Skin of body (tissue), 3 donors: ENCODE measurements around the gene TAS2R39. TPM values are rescaled to one million over a fixed set of nuclear protein-coding genes. Genes with fewer than 3 reads are reported as not detected.

ENCODE experiments used
- DNase-seq: peaks from one replicate; lab custom pipeline; 2025; lab: John Stamatoyannopoulos, UW
- small RNA-seq: library from RNA; depleted of rRNA; stranded (forward); fragments of <200 nt; gene quantifications from one replicate; pipeline ENCODE3, GENCODE V24; 2014; ENCODE audit warnings: low replicate concordance
- total RNA-seq: library from RNA; depleted of rRNA; stranded (reverse); fragments of >200 nt; gene quantifications from one replicate; pipeline ENCODE4 v1.2.3, GENCODE V29; 2014

TAS2R39 gene
- total RNA-seq, 1 donor from 2014 or later = not detected

DNA sequence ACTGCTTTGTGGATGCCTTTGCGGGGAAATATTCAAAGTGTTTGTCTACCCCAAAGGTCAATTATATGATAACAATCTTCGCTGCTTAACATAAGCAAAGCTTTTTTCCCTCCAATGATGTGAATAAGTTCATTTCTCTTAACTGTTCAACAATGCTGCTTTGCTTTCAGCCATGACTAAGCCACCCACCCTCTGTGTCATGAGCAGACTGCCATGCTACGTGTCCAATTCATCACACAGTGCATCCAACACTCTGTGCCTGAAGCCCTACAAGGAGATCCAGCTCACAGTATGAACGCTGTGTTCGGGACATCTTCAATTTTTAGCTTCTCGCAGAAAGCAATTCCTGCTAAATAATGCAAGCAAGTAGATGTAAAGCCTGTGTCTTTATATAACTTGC is 32.9 kb downstream of the TAS2R39 start:
- no peak for DNase-seq

DNA sequence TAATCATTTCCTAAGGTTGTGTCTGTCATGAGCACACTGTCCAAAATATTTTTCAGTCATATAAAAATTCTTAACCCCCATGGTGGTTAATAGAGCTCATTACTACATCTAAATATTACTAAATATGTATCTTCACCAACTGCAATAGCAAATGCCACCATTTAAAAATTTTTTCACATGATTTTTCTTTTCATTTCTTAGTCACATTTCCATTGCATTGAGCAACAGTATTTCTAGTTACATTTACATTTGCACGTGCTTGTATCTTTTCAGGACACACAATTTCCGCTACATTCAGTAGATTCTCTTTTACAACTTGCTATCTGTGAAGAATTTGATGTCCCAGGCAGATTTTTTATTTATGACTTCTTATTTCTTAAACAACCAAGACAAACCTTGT is 33.5 kb downstream of the TAS2R39 start:
- DNase-seq = no peak

DNA sequence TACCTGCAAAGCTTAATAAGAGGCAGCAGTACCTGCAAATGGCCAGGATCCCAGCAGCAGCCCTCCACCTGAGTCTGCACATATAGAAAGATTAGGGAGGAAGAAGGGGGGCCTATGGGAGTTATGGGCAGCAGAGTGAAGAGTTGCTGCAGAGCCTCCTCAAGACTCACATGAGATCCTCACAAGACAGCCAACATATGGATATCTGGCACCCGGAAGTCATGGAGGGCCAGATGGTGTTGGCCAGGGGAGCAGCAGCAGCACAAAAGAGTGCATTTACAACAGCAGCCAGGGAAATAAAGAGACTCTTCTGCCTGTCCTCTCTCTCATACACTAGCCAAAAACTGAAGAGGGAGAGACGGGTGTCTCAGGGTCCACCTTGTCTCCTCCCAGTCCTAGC is 34.6 kb downstream of the TAS2R39 start:
- DNase-seq = no peak

DNA sequence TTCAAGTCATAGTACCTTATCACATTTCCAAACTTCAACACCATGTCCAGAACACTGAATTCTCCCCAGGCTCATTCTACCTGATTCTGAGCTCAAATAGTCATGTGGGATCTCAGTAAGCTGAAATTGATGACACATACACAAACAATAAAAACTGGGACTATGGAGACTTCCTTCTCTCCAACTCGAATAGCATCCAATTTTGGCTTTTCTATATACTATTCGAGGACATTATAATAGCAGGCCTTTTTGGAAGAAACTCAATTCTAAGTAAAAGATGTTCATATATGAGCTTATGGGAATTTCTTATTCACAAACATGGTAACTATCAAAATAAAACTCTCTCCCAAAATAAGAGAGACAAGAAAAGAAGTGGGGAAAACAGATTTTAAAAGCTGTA is 38.1 kb downstream of the TAS2R39 start:
- DNase-seq = no peak

DNA sequence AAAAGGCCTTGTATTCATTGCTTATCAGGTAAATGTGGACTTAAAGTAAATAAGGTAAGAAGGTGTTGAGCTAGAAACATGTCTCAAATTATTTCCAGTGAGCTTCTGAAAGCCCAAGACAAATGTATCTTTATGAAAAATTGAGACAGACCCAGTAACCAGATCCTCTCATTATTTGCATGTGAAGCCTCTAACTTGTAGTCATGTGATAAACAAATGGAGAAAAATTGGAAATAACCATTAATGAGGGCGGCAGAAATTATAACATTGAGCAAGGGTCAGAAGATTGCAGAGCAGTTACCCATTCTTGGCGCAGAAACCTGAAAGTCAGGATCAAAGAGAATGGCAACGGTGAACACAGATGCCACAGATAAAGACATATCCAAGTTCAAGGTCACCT is 38.5 kb downstream of the TAS2R39 start, which contains the start of gene TAS2R40:
Gene TAS2R40 (plus strand): TSS at position 301 of the 400 bp plus-strand sequence. CDS start 42 bp downstream, at position 343.
- no peak for DNase-seq

DNA sequence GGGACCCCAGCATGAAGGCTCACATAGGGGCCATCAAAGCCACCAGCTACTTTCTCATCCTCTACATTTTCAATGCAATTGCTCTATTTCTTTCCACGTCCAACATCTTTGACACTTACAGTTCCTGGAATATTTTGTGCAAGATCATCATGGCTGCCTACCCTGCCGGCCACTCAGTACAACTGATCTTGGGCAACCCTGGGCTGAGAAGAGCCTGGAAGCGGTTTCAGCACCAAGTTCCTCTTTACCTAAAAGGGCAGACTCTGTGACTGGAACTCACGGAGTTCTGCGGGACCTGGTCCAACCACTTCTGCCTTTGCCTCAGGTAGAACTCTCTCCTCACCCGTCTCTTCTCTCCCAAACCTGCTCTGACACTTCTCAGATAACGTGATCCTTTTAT is 39.6 kb downstream of the TAS2R39 start:
- DNase-seq = no peak

DNA sequence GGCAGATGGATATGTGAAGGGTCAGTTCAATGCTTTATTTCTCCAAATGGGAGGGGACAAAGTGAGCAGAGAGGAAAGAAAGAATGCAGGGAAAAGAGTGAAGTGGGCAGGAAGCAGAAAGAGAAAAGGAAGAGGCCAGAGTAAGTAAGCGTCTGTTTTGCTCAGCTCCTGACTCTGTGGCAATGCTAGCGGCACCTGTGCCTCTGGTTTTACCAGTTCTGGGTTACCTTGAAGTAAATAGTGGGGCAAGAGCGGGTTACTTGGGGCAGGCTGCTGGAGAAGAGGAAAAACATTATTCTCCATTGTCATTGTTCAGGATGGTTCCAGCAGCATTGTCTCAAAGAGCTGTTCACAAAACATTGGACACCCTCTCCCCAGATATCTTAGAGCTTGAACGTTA is 40.6 kb downstream of the TAS2R39 start:
- DNase-seq = no peak

DNA sequence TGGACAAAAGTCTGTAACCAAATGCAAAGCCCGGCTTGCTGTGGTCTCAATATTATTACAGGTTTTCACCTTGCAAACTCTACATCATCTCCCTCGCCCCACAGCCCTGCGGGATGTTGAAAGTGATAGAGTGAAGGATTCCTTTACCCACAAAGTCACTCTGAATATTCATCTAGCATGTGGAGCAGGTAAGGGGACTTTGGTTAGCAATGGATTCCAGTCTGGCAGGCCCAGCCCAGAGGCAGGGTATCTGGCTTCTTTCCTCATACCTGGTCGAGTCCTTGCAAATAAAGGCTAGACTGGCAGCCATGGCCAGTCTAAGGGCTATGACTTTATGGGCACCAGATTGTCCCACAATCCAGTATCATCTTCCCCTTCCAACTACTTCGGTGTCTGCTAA is 41.8 kb downstream of the TAS2R39 start:
- DNase-seq = no peak

DNA sequence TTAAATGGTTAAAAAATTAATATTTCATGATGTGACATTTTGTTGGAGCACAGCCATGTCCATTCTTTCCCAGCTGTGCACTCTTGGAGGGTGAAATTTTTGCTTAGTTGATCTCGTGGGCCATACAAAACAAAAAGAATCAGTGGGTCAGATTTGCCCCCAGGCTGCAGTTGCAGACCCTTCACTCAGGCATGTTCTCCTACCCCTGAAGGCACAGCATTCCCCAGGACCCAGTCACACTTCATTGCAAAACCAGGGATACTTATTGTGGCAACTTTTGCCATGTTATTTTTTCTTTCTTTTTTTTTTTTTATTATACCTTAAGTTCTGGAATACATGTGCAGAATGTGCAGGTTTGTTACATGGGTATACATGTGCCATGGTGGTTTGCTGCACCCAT is 44.6 kb downstream of the TAS2R39 start:
- no peak for DNase-seq

DNA sequence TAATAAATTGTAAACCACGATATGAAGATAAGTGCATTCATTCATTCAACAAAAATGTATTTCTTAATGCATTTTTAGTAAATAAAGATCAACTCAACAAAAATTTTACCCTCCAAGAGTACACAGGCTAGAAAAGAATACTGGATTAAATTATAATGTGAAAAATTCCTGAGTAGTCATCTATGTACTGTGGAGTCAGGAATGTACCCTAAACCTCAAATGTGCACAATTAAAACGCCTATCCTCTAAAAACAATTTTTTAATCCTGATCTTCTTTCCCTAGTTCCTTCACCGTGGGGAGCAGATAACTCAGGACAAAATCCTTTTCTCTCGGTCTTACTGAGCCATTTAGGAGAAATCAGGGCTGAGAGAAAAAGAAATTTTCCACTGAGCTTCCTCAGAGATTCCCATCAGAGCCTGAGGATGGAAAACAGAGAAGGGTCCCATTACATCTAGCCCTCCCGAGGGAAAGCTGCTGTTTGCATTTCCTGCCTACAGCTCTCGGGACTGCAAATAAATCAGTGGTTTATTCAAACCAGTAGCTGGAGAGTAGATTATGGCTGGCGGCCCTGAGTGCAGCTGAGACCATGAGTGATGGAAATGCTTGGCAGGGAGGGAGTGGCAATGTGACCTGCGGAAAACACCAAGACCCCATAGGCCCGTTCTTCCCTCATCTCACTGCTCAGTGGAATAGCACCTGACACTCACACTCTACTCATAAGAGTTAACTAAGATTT is 46.0 kb downstream of the TAS2R39 start:
- peak; percentile 23 for DNase-seq

DNA sequence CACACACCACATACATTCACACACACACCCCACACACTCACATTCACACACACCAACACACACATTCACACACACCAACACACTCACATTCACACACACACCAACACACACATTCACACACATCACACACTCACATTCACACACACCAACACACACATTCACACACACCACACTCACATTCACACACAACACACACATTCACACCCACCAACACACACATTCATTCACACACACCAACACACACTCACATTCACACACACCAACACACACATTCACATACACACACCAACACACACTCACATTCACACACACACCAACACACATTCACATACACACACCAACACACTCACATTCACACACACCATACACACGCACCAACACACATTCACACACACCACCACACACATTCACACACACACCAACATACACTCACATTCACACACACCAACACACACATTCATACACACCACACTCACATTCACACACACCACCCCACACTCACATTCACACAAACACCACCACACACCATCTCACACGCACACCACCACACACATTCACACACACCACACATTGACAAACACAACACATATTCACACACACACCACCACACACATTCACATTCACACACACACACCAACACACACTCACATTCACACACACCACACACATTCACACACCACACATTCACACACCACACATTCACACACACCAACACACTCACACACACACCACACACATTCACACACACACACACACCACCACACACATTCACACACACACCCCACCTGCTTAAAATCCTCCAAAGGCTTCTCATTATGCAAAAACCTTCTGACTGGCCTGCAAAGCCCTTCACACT is 47.6 kb downstream of the TAS2R39 start:
- DNase-seq = no peak

Small RNAs within 50 kb of the gene (small RNA-seq; reads per million reads assigned to genes)
- gene AC073342.3 = not detected

Other genes with a start within 250 kb of the TAS2R39 start
- 0.10 TPM for gene TRPV5, start 249.7 kb upstream of the TAS2R39 start, total RNA-seq
- gene LLCFC1, start 243.9 kb upstream of the TAS2R39 start, total RNA-seq = not detected
- gene KEL, start 221.1 kb upstream of the TAS2R39 start, total RNA-seq = 4.5 TPM
- gene OR9A2, start 156.3 kb upstream of the TAS2R39 start, total RNA-seq = 0.20 TPM
- not detected for gene OR6V1, start 131.1 kb upstream of the TAS2R39 start, total RNA-seq
- gene PIP, start 51.3 kb upstream of the TAS2R39 start, total RNA-seq = not detected
- not detected for gene TAS2R40, start 38.6 kb downstream of the TAS2R39 start, total RNA-seq
- 64.1 TPM for gene GSTK1, start 80.0 kb downstream of the TAS2R39 start, total RNA-seq
- gene TMEM139, start 101.5 kb downstream of the TAS2R39 start, total RNA-seq = 1.1 TPM
- 18.6 TPM for gene CASP2, start 104.9 kb downstream of the TAS2R39 start, total RNA-seq
- 0.20 TPM for gene CLCN1, start 132.7 kb downstream of the TAS2R39 start, total RNA-seq
- 0.59 TPM for gene FAM131B, start 179.3 kb downstream of the TAS2R39 start, total RNA-seq
- gene ZYX, start 197.9 kb downstream of the TAS2R39 start, total RNA-seq = 27.1 TPM
- 16.2 TPM for gene EPHA1, start 225.4 kb downstream of the TAS2R39 start, total RNA-seq